ENCODE measurements around the gene COQ8A.

Gene COQ8A

GRCh38 chr1:227033880-227034279 lies 93.8 kb downstream of the COQ8A start:
- DNase-seq = no peak

GRCh38 chr1:227035316-227035715 lies 95.2 kb downstream of the COQ8A start:
- no peak for DNase-seq

GRCh38 chr1:227037121-227037520 lies 97.0 kb downstream of the COQ8A start:
- no peak for DNase-seq
